CD4-positive, alpha-beta memory T cell (primary cell): Measurements from ENCODE around the gene DNAJC13. TPM values are rescaled to one million over a fixed set of nuclear protein-coding genes. Genes with fewer than 3 reads are reported as not detected.
"Not testable (repeated sequence)": the region's sequence is repeated elsewhere in the genome, so short reads cannot be mapped to it uniquely, and the experiment has no call there.

ENCODE experiments used
- CTCF ChIA-PET: fragments of 350-600 bp; sonication (Branson Sonifier 250); formaldehyde crosslinking; loops from one replicate; lab custom pipeline; 2021; ENCODE audit warnings: inconsistent platforms; ENCODE audit not compliant: partially characterized antibody; lab: Charles Lee
- POLR2A ChIA-PET: fragments of 350-600 bp; sonication (Branson Sonifier 250); formaldehyde crosslinking; loops from one replicate; lab custom pipeline; 2021; ENCODE audit not compliant: partially characterized antibody; lab: Charles Lee
- DNase-seq, 5 donors: peaks; one replicate each; pipeline versions ENCODE4 v3.0.0 to v3.0.0-alpha.2; 2020 to 2022; ENCODE audit warnings: mixed read lengths in 1 of 5
- H3K27ac ChIP-seq: one replicate; pipeline ENCODE4 v1.7.0; 2013; ENCODE audit warnings: low read depth, low read length
- H3K27me3 ChIP-seq: 2 replicates; pipeline ENCODE4 v1.7.0; 2013; ENCODE audit warnings: mild to moderate bottlenecking, low read length, moderate library complexity; ENCODE audit not compliant: insufficient read depth
- H3K36me3 ChIP-seq: 2 replicates; pipeline ENCODE4 v1.7.0; 2013; ENCODE audit warnings: mild to moderate bottlenecking, low read length, moderate library complexity; ENCODE audit not compliant: insufficient read depth
- H3K4me1 ChIP-seq: 2 replicates; pipeline ENCODE4 v1.7.0; 2013; ENCODE audit warnings: mild to moderate bottlenecking, low read length, moderate library complexity; ENCODE audit not compliant: insufficient read depth
- H3K4me3 ChIP-seq, 2 donors: one replicate each; pipeline ENCODE4 v1.7.0; 2013; ENCODE audit warnings: low read length in 2 of 2, mild to moderate bottlenecking in 1 of 2
- H3K9me3 ChIP-seq, 2 donors: one replicate each; pipeline ENCODE4 v1.7.0; 2013; ENCODE audit warnings: low read length in 2 of 2, control low read depth in 1 of 2; ENCODE audit not compliant: control insufficient read depth in 1 of 2
- H3K27ac Mint-ChIP-seq, 7 donors: one replicate each; pipeline ENCODE4 v1.8.0; 2020 to 2021; ENCODE audit warnings: mixed read lengths in 7 of 7, mild to moderate bottlenecking in 6 of 7, inconsistent platforms in 3 of 7, moderate library complexity in 3 of 7
- H3K27me3 Mint-ChIP-seq, 2 donors: one replicate each; pipeline ENCODE4 v1.8.0; 2020 to 2021; ENCODE audit warnings: mixed read lengths in 2 of 2
- H3K36me3 Mint-ChIP-seq, 2 donors: one replicate each; pipeline ENCODE4 v1.8.0; 2020 to 2021; ENCODE audit warnings: mixed read lengths in 2 of 2, inconsistent platforms in 1 of 2, mild to moderate bottlenecking in 1 of 2
- H3K4me1 Mint-ChIP-seq, 4 donors: one replicate each; pipeline ENCODE4 v1.8.0; 2020 to 2021; ENCODE audit warnings: mixed read lengths in 4 of 4, mild to moderate bottlenecking in 1 of 4
- H3K4me3 Mint-ChIP-seq, 8 donors: one replicate each; pipeline ENCODE4 v1.8.0; 2020 to 2021; ENCODE audit warnings: mixed read lengths in 8 of 8, mild to moderate bottlenecking in 7 of 8, moderate library complexity in 6 of 8, inconsistent platforms in 3 of 8
- H3K9me3 Mint-ChIP-seq, 8 donors: one replicate each; pipeline ENCODE4 v1.8.0; 2020 to 2021; ENCODE audit warnings: mixed read lengths in 8 of 8, mild to moderate bottlenecking in 5 of 8, inconsistent platforms in 3 of 8, moderate library complexity in 1 of 8
- intact Hi-C: fragments of 100-400 bp; cut with micrococcal nuclease; formaldehyde crosslinking; loops from one replicate; pipeline ENCODE4 v1.15.1; 2023
- polyA plus RNA-seq, 2 donors: library from polyadenylated mRNA; unstranded; fragments of 300-500 nt; fragmentation: Illumina TruSeq; gene quantifications; one replicate each; pipeline ENCODE4 v1.2.3, GENCODE V29; 2021
- total RNA-seq, 2 experiments: library from RNA; stranded (reverse); gene quantifications; one replicate each; pipeline ENCODE4 v1.2.3, GENCODE V29; 2021

DNAJC13 gene
- total and polyA plus RNA-seq, 4 experiments from 2014 or later: 7.4 to 43.5 (median 26.8) TPM

- no peak overlapping the region for H3K4me3 Mint-ChIP-seq
- peaks cover 0 to 2% (median 0%) of the 10 kb centered on the region in 8 donors for H3K9me3 Mint-ChIP-seq
- no peak for DNase-seq
- POLR2A ChIA-PET: no interaction called here
- Histone ChIP-seq H3K27me3 (no peaks in the 10 kb centered on the region), H3K27ac (no peak overlapping the region), H3K36me3 (no peaks in the 10 kb centered on the region), H3K9me3 (no peaks in the 10 kb centered on the region), H3K4me1 (no peaks in the 10 kb centered on the region), H3K4me3 (no peak overlapping the region)
- intact Hi-C loops: loop anchor here (5.0 kb wide), 2 partner anchors 143 to 388 kb away; no protein-coding TSS in a partner anchor
- no peak overlapping the region for H3K27ac Mint-ChIP-seq
- H3K4me1 Mint-ChIP-seq: no peaks in the 10 kb centered on the region
- no peaks in the 10 kb centered on the region for H3K36me3 Mint-ChIP-seq
- H3K27me3 Mint-ChIP-seq: peaks cover 0 to 5% of the 10 kb centered on the region in 2 donors
- CTCF ChIA-PET: no interaction called here
These were observed 22.2 kb upstream of the DNAJC13 start for GRCh38 chr3:132395126-132395525.

- intact Hi-C loops: loop anchor here (5.0 kb wide), 2 partner anchors 144 to 389 kb away; no protein-coding TSS in a partner anchor
- Histone ChIP-seq H3K4me1 (no peaks in the 10 kb centered on the region), H3K27ac (no peak overlapping the region), H3K9me3 (no peaks in the 10 kb centered on the region), H3K4me3 (no peak overlapping the region), H3K27me3 (no peaks in the 10 kb centered on the region), H3K36me3 (no peaks in the 10 kb centered on the region)
- H3K27me3 Mint-ChIP-seq: peaks cover 2 to 3% of the 10 kb centered on the region in 2 donors
- no peak for DNase-seq
- no peaks in the 10 kb centered on the region for H3K4me1 Mint-ChIP-seq
- H3K27ac Mint-ChIP-seq: no peak overlapping the region
- CTCF ChIA-PET: interaction anchor here (1.7 to 2.2 kb wide), 2 partner anchors 10 to 47 kb away, joined by 5 to 6 read pairs; no protein-coding TSS in a partner anchor
- POLR2A ChIA-PET: no interaction called here
- H3K4me3 Mint-ChIP-seq: no peak overlapping the region
- peaks cover 0 to 2% (median 0%) of the 10 kb centered on the region in 8 donors for H3K9me3 Mint-ChIP-seq
- H3K36me3 Mint-ChIP-seq: no peaks in the 10 kb centered on the region
These were observed 21.0 kb upstream of the DNAJC13 start for GRCh38 chr3:132396255-132396654.

GRCh38 chr3:132396776-132397175, 20.5 kb upstream of the DNAJC13 start:
- H3K9me3 ChIP-seq, H3K4me3 Mint-ChIP-seq, H3K4me1 Mint-ChIP-seq, H3K27me3 ChIP-seq, DNase-seq, H3K27ac ChIP-seq, H3K36me3 Mint-ChIP-seq, POLR2A ChIA-PET, H3K27me3 Mint-ChIP-seq, H3K27ac Mint-ChIP-seq, H3K4me3 ChIP-seq, H3K9me3 Mint-ChIP-seq, H3K36me3 ChIP-seq, H3K4me1 ChIP-seq: not testable (repeated sequence)
- intact Hi-C loops: loop anchor here (5.0 kb wide), 2 partner anchors 144 to 389 kb away; no protein-coding TSS in a partner anchor
- CTCF ChIA-PET: interaction anchor here (1.7 to 2.7 kb wide), 3 partner anchors 9 to 47 kb away, joined by 5 to 10 read pairs (median 6); no protein-coding TSS in a partner anchor

- intact Hi-C loops: loop anchor here (1.0 to 5.0 kb wide), 3 partner anchors 47 to 392 kb away; no protein-coding TSS in a partner anchor
- Mint-ChIP-seq H3K9me3 (peaks cover 0 to 2% (median 0%) of the 10 kb centered on the region in 8 donors), H3K4me3 (no peak overlapping the region), H3K4me1 (no peaks in the 10 kb centered on the region), H3K27ac (no peak overlapping the region), H3K27me3 (peaks cover 2 to 5% of the 10 kb centered on the region in 2 donors), H3K36me3 (no peaks in the 10 kb centered on the region)
- no peaks in the 10 kb centered on the region for H3K4me1 ChIP-seq
- H3K9me3 ChIP-seq: no peaks in the 10 kb centered on the region
- H3K27ac ChIP-seq: no peak overlapping the region
- no peak overlapping the region for H3K4me3 ChIP-seq
- peak in 4 of 5 donors; percentile 11 to 29 (median 22) for DNase-seq
- ChIA-PET POLR2A (no interaction called here), CTCF (interaction anchor here (1.1 to 2.7 kb wide), 8 partner anchors 11 to 604 kb away, joined by 3 to 10 read pairs (median 4); no protein-coding TSS in a partner anchor)
- no peaks in the 10 kb centered on the region for H3K36me3 ChIP-seq
- H3K27me3 ChIP-seq: no peaks in the 10 kb centered on the region
These were observed 18.0 kb upstream of the DNAJC13 start for GRCh38 chr3:132399054-132399929.

GRCh38 chr3:132401255-132401654, 16.0 kb upstream of the DNAJC13 start:
- Histone ChIP-seq H3K36me3 (no peaks in the 10 kb centered on the region), H3K4me3 (no peak overlapping the region), H3K4me1 (no peaks in the 10 kb centered on the region), H3K9me3 (no peaks in the 10 kb centered on the region), H3K27ac (no peak overlapping the region), H3K27me3 (no peaks in the 10 kb centered on the region)
- POLR2A ChIA-PET: no interaction called here
- CTCF ChIA-PET: no interaction called here
- Mint-ChIP-seq H3K27me3 (peaks cover 2 to 5% of the 10 kb centered on the region in 2 donors), H3K27ac (no peak overlapping the region), H3K4me3 (no peak overlapping the region), H3K9me3 (no peaks in the 10 kb centered on the region), H3K4me1 (no peaks in the 10 kb centered on the region), H3K36me3 (no peaks in the 10 kb centered on the region)
- intact Hi-C loops: no loop called here
- no peak for DNase-seq

GRCh38 chr3:132404276-132404675, 13.0 kb upstream of the DNAJC13 start:
- Histone ChIP-seq H3K27me3 (no peaks in the 10 kb centered on the region), H3K27ac (no peak overlapping the region), H3K4me1 (no peaks in the 10 kb centered on the region), H3K36me3 (no peaks in the 10 kb centered on the region), H3K4me3 (no peak overlapping the region), H3K9me3 (no peaks in the 10 kb centered on the region)
- Mint-ChIP-seq H3K4me1 (no peaks in the 10 kb centered on the region), H3K4me3 (no peak overlapping the region), H3K27ac (no peak overlapping the region), H3K36me3 (no peaks in the 10 kb centered on the region), H3K9me3 (no peaks in the 10 kb centered on the region), H3K27me3 (peaks cover 2 to 3% of the 10 kb centered on the region in 2 donors)
- CTCF ChIA-PET: no interaction called here
- intact Hi-C loops: no loop called here
- no peak for DNase-seq
- POLR2A ChIA-PET: interaction anchor here (0.6 kb wide), 1 partner anchor 33 kb away, joined by 4 read pairs; no protein-coding TSS in a partner anchor

- Histone ChIP-seq H3K36me3 (no peaks in the 10 kb centered on the region), H3K4me3 (no peak overlapping the region), H3K4me1 (no peaks in the 10 kb centered on the region), H3K9me3 (no peaks in the 10 kb centered on the region), H3K27me3 (no peaks in the 10 kb centered on the region), H3K27ac (no peak overlapping the region)
- Mint-ChIP-seq H3K4me3 (no peak overlapping the region), H3K4me1 (no peaks in the 10 kb centered on the region), H3K27ac (no peak overlapping the region), H3K27me3 (peaks cover 2 to 3% of the 10 kb centered on the region in 2 donors), H3K36me3 (no peaks in the 10 kb centered on the region), H3K9me3 (no peaks in the 10 kb centered on the region)
- ChIA-PET CTCF (interaction anchor here (2.1 kb wide), 1 partner anchor 8 kb away, joined by 6 read pairs; no protein-coding TSS in a partner anchor), POLR2A (no interaction called here)
- intact Hi-C loops: no loop called here
- DNase-seq: no peak
These were observed 12.1 kb upstream of the DNAJC13 start for GRCh38 chr3:132405188-132405587.
